GM23338 (cell line): Measurements from ENCODE around the gene PDE3A. TPM values are rescaled to one million over a fixed set of nuclear protein-coding genes. Genes with fewer than 3 reads are reported as not detected.

Source experiments
- ATAC-seq: fragments of 200-7000 bp; cut with Tn5 transposase; 3 replicates; pipeline ENCODE4 v1.9.1; 2020
- DNase-seq: peaks from one replicate; pipeline ENCODE4 v3.0.0-alpha.2; 2015; ENCODE audit warnings: low spot score
- H2AFZ ChIP-seq: fragments of 200-600 bp; sonication (generic); 2 replicates; pipeline ENCODE4 v1.8.0; 2016; ENCODE audit warnings: antibody characterized with exemption, mild to moderate bottlenecking, moderate library complexity
- H3F3A ChIP-seq: fragments of 200-600 bp; sonication (generic); replicated peaks from 2 replicates; pipeline ENCODE4 v1.8.0; 2017; ENCODE audit warnings: antibody characterized with exemption, mixed run types, low read depth
- H3K27ac ChIP-seq: fragments of 200-600 bp; sonication (generic); 2 replicates; pipeline ENCODE4 v1.6.1; 2016; ENCODE audit warnings: low read depth
- H3K27me3 ChIP-seq: fragments of 200-600 bp; sonication (generic); 2 replicates; pipeline ENCODE4 v1.8.0; 2016; ENCODE audit warnings: mild to moderate bottlenecking, mixed run types, moderate library complexity; ENCODE audit not compliant: insufficient read depth
- H3K36me3 ChIP-seq: fragments of 200-600 bp; sonication (generic); 2 replicates; pipeline ENCODE4 v1.8.0; 2016; ENCODE audit warnings: mild to moderate bottlenecking; ENCODE audit not compliant: insufficient read depth
- H3K4me1 ChIP-seq: fragments of 200-600 bp; sonication (generic); 2 replicates; pipeline ENCODE4 v1.8.0; 2016; ENCODE audit warnings: mild to moderate bottlenecking, moderate library complexity; ENCODE audit not compliant: insufficient read depth
- H3K4me2 ChIP-seq: fragments of 200-600 bp; sonication (generic); 2 replicates; pipeline ENCODE4 v1.7.1; 2017; ENCODE audit warnings: mixed run types
- H3K4me3 ChIP-seq: fragments of 200-600 bp; sonication (generic); 2 replicates; pipeline ENCODE4 v1.6.1; 2016; ENCODE audit warnings: mixed run types
- H3K79me2 ChIP-seq: fragments of 200-600 bp; sonication (generic); replicated peaks from 2 replicates; pipeline ENCODE4 v1.8.0; 2017; ENCODE audit warnings: mild to moderate bottlenecking; ENCODE audit not compliant: insufficient read depth
- H3K9me2 ChIP-seq: fragments of 200-600 bp; sonication (generic); 2 replicates; pipeline ENCODE4 v1.8.0; 2017; ENCODE audit not compliant: insufficient read depth
- H4K20me1 ChIP-seq: fragments of 200-600 bp; sonication (generic); replicated peaks from 2 replicates; pipeline ENCODE4 v1.8.0; 2017; ENCODE audit warnings: mild to moderate bottlenecking; ENCODE audit not compliant: insufficient read depth
- H3K27ac Mint-ChIP-seq: 2 replicates; pipeline ENCODE4 v1.8.0; 2020; ENCODE audit warnings: inconsistent platforms, mild to moderate bottlenecking, moderate library complexity, mixed read lengths
- H3K27me3 Mint-ChIP-seq: 3 replicates; pipeline ENCODE4 v1.8.0; 2022; ENCODE audit warnings: low read depth, mild to moderate bottlenecking, moderate library complexity, mixed read lengths, inconsistent platforms; ENCODE audit not compliant: insufficient read depth, poor library complexity
- H3K36me3 Mint-ChIP-seq: 3 replicates; pipeline ENCODE4 v1.8.0; 2021; ENCODE audit warnings: low read depth, mild to moderate bottlenecking, inconsistent platforms, moderate library complexity, mixed read lengths
- H3K4me1 Mint-ChIP-seq: 3 replicates; pipeline ENCODE4 v1.8.0; 2020; ENCODE audit warnings: mild to moderate bottlenecking, inconsistent platforms, mixed read lengths
- H3K4me3 Mint-ChIP-seq: 3 replicates; pipeline ENCODE4 v1.8.0; 2021; ENCODE audit warnings: moderate library complexity, mild to moderate bottlenecking, inconsistent platforms, mixed read lengths
- H3K9me3 Mint-ChIP-seq: 3 replicates; pipeline ENCODE4 v1.8.0; 2020; ENCODE audit warnings: moderate library complexity, mild to moderate bottlenecking, inconsistent platforms, mixed read lengths
- ETS1 ChIP-seq: IDR thresholded peaks from 2 replicates; pipeline ENCODE4 v1.6.1; 2016; ENCODE audit warnings: antibody characterized with exemption
- JUNB ChIP-seq: IDR thresholded peaks from one replicate; pipeline ENCODE4 v1.6.1; 2016; ENCODE audit warnings: antibody characterized with exemption; ENCODE audit not compliant: unreplicated experiment
- NANOG ChIP-seq: IDR thresholded peaks from 2 replicates; pipeline ENCODE4 v1.6.1; 2016; ENCODE audit warnings: antibody characterized with exemption, borderline replicate concordance
- ZNF114 ChIP-seq: fragments of 250-450 bp; sonication (Bioruptor Pico); IDR thresholded peaks from 2 replicates; pipeline ENCODE4 v1.5.0; 2020; ENCODE audit warnings: mild to moderate bottlenecking, moderate library complexity
- ZNF331 ChIP-seq: fragments of 250-450 bp; sonication (Bioruptor Pico); IDR thresholded peaks from 2 replicates; pipeline ENCODE4 v1.5.0; 2020; ENCODE audit warnings: low read depth, mild to moderate bottlenecking, moderate library complexity
- ZNF462 ChIP-seq: fragments of 250-450 bp; sonication (Bioruptor Pico); IDR thresholded peaks from 2 replicates; pipeline ENCODE4 v1.5.0; 2020; ENCODE audit warnings: mild to moderate bottlenecking, moderate library complexity
- polyA plus RNA-seq: library from polyadenylated mRNA; unstranded; fragments of >200 nt; fragmentation: Nextera tagmentation; extraction: Ambion mirVana; gene quantifications from 2 replicates; pipeline ENCODE4 v1.2.1, GENCODE V29; 2016
- total RNA-seq: library from RNA; depleted of rRNA; stranded (reverse); fragments of >200 nt; shearing (Covaris generic); gene quantifications from 2 replicates; pipeline ENCODE4 v1.2.3, GENCODE V29; 2014
- TF ChIP-seq, protein P1 (sequence below): IDR thresholded peaks from one replicate; pipeline ENCODE4 v1.6.1; 2018; ENCODE audit warnings: antibody characterized with exemption; ENCODE audit not compliant: unreplicated experiment
- TF ChIP-seq, protein P2 (sequence below), 2 experiments: fragments of 200-600 bp in 1 of 2; sonication (generic) in 1 of 2; conservative IDR thresholded peaks; 2 replicates each; pipeline versions ENCODE4 v1.5.1 to v1.6.1; 2016 to 2017; ENCODE audit warnings: antibody characterized with exemption in 2 of 2, low read depth in 2 of 2, mild to moderate bottlenecking in 2 of 2, moderate library complexity in 1 of 2

Gene PDE3A
- total and polyA plus RNA-seq, 2 experiments from 2014 or later: 2.7 to 9.2 TPM

DNA sequence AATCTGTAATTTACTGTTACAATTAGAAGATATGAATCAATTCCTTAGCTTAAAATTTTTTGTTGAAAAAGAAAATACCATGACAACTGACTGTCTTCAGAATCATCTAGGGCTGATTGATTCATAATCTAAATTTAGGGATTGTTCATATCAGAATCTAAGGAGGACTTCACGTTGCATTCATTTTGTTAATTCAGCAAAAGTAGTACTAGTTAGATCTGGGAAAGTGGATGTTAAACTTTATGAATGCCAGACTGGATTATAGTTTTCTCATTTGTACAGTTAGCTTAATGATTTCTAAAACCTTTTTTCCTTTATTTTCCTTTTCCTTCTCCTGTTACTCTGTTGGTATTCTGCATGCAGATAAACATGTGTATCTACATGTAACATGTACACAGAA lies 135.5 kb downstream of the PDE3A start (continued):
- no peak for TF ChIP-seq ZNF462

DNA sequence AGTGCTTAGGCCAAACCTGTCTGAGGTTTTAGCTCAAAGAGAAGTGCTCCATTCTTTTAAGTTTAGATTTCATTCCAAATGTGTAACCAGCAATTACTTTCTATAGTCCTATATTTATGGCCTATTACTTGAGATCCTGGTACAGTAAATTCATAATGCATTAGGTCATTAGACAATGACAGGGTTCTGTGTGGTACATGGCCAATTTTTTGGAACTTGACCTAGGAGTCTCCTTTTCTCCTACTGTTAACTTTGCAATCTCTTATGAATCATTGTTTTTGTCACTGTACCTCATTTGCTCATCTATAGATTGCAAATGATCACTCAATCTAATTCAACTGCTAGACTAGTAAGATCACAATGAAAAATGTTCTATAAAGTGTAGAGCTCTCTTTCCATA lies 136.7 kb downstream of the PDE3A start:
- ATAC-seq: no peak
- no peak overlapping the region for H3K4me3 ChIP-seq

More for the DNA sequence above, 136.7 kb downstream of the PDE3A start:
- TF ChIP-seq ETS1: no peak
- no peak for TF ChIP-seq ZNF331 (CRISPR knock-in tag)
- no peak for TF ChIP-seq NANOG
- TF ChIP-seq, protein P1, sequence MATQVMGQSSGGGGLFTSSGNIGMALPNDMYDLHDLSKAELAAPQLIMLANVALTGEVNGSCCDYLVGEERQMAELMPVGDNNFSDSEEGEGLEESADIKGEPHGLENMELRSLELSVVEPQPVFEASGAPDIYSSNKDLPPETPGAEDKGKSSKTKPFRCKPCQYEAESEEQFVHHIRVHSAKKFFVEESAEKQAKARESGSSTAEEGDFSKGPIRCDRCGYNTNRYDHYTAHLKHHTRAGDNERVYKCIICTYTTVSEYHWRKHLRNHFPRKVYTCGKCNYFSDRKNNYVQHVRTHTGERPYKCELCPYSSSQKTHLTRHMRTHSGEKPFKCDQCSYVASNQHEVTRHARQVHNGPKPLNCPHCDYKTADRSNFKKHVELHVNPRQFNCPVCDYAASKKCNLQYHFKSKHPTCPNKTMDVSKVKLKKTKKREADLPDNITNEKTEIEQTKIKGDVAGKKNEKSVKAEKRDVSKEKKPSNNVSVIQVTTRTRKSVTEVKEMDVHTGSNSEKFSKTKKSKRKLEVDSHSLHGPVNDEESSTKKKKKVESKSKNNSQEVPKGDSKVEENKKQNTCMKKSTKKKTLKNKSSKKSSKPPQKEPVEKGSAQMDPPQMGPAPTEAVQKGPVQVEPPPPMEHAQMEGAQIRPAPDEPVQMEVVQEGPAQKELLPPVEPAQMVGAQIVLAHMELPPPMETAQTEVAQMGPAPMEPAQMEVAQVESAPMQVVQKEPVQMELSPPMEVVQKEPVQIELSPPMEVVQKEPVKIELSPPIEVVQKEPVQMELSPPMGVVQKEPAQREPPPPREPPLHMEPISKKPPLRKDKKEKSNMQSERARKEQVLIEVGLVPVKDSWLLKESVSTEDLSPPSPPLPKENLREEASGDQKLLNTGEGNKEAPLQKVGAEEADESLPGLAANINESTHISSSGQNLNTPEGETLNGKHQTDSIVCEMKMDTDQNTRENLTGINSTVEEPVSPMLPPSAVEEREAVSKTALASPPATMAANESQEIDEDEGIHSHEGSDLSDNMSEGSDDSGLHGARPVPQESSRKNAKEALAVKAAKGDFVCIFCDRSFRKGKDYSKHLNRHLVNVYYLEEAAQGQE: no peak
- no peak for TF ChIP-seq JUNB
- no peak for TF ChIP-seq ZNF114
- TF ChIP-seq, protein P2, sequence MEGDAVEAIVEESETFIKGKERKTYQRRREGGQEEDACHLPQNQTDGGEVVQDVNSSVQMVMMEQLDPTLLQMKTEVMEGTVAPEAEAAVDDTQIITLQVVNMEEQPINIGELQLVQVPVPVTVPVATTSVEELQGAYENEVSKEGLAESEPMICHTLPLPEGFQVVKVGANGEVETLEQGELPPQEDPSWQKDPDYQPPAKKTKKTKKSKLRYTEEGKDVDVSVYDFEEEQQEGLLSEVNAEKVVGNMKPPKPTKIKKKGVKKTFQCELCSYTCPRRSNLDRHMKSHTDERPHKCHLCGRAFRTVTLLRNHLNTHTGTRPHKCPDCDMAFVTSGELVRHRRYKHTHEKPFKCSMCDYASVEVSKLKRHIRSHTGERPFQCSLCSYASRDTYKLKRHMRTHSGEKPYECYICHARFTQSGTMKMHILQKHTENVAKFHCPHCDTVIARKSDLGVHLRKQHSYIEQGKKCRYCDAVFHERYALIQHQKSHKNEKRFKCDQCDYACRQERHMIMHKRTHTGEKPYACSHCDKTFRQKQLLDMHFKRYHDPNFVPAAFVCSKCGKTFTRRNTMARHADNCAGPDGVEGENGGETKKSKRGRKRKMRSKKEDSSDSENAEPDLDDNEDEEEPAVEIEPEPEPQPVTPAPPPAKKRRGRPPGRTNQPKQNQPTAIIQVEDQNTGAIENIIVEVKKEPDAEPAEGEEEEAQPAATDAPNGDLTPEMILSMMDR (conservative IDR thresholded peaks at IDR 0.05; ENCODE audit: low read depth in 2 of 2): no peak
- no peaks in the 10 kb centered on the region for H3F3A ChIP-seq
- H3K27ac ChIP-seq: no peak overlapping the region
- Mint-ChIP-seq H3K4me1 (peaks cover 9% of the 10 kb centered on the region; the same call in 2 of the 3 replicates), H3K4me3 (no peak overlapping the region), H3K9me3 (no peaks in the 10 kb centered on the region), H3K27ac (no peak overlapping the region), H3K27me3 (no peaks in the 10 kb centered on the region), H3K36me3 (no peaks in the 10 kb centered on the region)
- H3K4me1 ChIP-seq: no peaks in the 10 kb centered on the region
- no peaks in the 10 kb centered on the region for H3K27me3 ChIP-seq
- no peak overlapping the region for H3K4me2 ChIP-seq
- no peak overlapping the region for H2AFZ ChIP-seq
- H3K79me2 ChIP-seq: no peaks in the 10 kb centered on the region
- H3K9me2 ChIP-seq: no peaks in the 10 kb centered on the region
- H4K20me1 ChIP-seq: no peaks in the 10 kb centered on the region
- H3K36me3 ChIP-seq: no peaks in the 10 kb centered on the region
- DNase-seq: no peak
